Smooth muscle cell of trachea (primary cell): ENCODE measurements around the gene PLEKHM2. TPM values are rescaled to one million over a fixed set of nuclear protein-coding genes. Genes with fewer than 3 reads are reported as not detected.

ENCODE experiments used
- total RNA-seq: library from RNA; depleted of rRNA; stranded (reverse); fragments of >200 nt; gene quantifications from 2 replicates; pipeline ENCODE4 v1.2.1, GENCODE V29; 2014

Gene PLEKHM2, protein sequence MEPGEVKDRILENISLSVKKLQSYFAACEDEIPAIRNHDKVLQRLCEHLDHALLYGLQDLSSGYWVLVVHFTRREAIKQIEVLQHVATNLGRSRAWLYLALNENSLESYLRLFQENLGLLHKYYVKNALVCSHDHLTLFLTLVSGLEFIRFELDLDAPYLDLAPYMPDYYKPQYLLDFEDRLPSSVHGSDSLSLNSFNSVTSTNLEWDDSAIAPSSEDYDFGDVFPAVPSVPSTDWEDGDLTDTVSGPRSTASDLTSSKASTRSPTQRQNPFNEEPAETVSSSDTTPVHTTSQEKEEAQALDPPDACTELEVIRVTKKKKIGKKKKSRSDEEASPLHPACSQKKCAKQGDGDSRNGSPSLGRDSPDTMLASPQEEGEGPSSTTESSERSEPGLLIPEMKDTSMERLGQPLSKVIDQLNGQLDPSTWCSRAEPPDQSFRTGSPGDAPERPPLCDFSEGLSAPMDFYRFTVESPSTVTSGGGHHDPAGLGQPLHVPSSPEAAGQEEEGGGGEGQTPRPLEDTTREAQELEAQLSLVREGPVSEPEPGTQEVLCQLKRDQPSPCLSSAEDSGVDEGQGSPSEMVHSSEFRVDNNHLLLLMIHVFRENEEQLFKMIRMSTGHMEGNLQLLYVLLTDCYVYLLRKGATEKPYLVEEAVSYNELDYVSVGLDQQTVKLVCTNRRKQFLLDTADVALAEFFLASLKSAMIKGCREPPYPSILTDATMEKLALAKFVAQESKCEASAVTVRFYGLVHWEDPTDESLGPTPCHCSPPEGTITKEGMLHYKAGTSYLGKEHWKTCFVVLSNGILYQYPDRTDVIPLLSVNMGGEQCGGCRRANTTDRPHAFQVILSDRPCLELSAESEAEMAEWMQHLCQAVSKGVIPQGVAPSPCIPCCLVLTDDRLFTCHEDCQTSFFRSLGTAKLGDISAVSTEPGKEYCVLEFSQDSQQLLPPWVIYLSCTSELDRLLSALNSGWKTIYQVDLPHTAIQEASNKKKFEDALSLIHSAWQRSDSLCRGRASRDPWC
- total RNA-seq = 76.4 and 158 TPM in 2 replicates

DNA sequence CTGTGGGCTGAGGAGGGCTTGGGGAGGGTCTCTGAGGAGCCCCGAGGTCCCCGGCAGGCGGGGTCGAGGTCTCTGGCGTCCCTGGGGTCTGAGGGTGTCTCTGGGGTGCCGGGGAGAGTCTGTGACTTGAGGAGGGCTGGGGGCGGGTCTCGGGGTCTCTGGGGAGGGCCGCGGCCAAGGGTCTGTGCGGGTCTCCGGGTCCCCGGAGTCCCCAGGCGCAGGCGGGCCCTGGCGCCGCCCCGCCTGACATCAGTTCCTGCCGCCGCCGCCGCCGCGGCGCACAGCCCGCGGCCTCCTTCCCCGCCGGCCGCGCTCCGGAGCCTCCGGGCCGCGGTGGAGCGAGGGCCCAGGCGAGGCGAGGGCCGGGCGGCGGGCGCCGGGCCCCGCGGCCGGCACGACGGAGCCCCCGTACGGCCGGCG, at the start of gene PLEKHM2:
Gene PLEKHM2, plus strand, starts transcription at position 279 of the 420 bp plus-strand sequence. CDS start 239 bp downstream, outside the sequence.

DNA sequence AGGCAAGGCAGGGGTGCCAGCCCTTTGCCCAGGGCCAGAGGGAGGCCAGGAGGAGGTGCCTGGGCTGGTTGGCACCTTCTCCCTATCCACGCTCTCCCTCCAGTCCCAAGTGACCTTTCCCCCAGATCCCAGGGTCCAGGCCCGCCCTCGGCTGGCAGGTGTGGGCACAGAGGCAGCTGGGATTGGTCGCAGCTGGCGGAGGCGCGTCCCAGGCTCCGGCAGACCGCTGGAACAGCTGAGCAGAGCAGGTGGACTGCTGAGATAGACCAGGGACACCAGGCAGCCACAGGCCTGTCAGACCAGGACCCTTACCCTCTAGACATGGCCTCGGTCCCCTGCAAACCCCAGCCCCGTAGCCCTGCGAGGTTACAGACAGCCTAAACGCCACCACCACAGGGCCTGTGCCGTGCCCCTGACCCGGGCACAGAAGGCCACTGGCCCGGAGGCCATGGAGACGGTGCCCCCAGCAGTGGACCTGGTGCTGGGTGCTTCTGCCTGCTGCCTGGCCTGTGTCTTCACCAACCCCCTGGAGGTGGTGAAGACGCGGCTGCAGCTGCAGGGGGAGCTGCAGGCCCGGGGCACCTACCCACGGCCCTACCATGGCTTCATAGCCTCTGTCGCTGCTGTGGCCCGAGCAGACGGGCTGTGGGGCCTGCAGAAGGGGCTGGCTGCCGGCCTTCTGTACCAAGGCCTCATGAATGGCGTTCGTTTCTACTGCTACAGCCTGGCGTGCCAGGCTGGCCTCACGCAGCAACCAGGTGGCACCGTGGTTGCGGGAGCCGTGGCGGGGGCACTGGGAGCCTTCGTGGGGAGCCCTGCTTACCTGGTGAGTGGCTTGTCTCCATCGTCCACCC, 52.1 kb downstream of the PLEKHM2 start, which contains the start of gene SLC25A34:
Gene SLC25A34, plus strand, starts transcription at position 221 of the 854 bp plus-strand sequence. Its CDS starts 228 bp downstream, at position 449.

DNA sequence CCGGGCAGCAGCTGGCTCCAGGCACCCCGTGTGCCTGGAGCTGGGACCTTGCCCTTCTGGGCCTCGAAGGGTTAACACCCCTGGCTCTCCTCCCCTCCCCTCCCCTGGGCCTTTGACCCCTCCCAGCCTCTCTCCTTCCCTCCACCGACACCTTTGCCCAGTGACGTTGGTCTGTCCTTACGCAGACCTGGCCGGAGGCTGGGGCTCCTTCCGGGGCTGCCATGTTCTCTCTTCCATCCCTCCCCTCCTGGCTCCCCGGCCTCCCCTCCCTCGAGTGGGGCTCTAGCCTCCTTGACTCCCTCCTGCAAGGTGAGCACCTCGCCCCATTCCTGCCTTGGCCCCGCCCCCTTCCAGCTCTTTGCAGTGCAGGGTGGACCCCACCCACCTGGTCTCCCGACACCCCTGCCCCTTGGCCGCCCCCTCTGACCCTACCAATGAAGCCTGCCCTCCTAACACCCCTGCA, 58.2 kb downstream of the PLEKHM2 start, which contains the start of gene TMEM82:
Gene TMEM82, plus strand, starts transcription at position 161 of the 463 bp plus-strand sequence. Its CDS starts 61 bp downstream, at position 222.

DNA sequence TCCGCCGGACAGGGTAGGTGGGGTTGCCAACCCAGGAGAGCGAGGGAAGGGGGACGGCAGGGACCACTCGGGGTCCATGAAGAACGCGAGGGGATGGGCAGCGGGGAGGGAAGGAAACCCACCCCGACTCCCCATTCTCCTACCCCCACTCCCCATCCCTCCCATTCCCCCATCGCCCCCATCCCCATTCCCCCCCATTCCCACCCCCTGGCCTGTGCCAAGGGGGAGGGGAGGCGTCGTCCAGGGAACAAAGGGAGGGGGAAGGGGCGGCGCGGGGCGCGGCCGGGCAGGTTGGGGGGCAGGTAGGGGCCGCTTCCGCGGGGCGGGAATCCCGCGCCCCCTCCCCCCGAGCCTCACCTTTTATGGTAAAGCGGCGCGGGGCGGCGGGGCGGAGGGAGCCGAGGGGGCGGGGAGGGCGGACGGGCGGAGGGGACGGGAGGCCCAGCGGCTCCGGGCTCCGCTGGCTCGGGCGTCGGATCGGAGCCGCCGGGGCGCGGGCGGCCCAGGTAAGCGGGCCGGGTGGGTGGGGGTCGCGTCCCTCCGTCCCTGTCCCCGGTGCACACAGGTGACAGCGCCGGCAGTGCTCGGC, 74.3 kb downstream of the PLEKHM2 start, which contains the start of gene FBLIM1:
Gene FBLIM1, plus strand, starts transcription at position 453 of the 589 bp plus-strand sequence. CDS start 6,189 bp downstream, outside the sequence.

Other genes starting within 250 kb of the PLEKHM2 start
- gene CTRC, start 245.9 kb upstream of the PLEKHM2 start, total RNA-seq = not detected in 2 replicates
- gene CELA2A, start 227.6 kb upstream of the PLEKHM2 start, total RNA-seq = not detected in 2 replicates
- gene CELA2B, start 208.2 kb upstream of the PLEKHM2 start, total RNA-seq = not detected in 2 replicates
- gene CASP9, start 160.1 kb upstream of the PLEKHM2 start, total RNA-seq = 6.5 and 7.4 TPM in 2 replicates
- 12.9 and 19.7 TPM in 2 replicates for gene DNAJC16, start 157.5 kb upstream of the PLEKHM2 start, total RNA-seq
- 0.99 and 1.6 TPM in 2 replicates for gene AGMAT, start 99.3 kb upstream of the PLEKHM2 start, total RNA-seq
- gene DDI2, start 66.9 kb upstream of the PLEKHM2 start, total RNA-seq = 14.5 and 19.0 TPM in 2 replicates
- 0.58 and 2.6 TPM in 2 replicates for gene SLC25A34, start 51.9 kb downstream of the PLEKHM2 start, total RNA-seq
- gene TMEM82, start 58.2 kb downstream of the PLEKHM2 start, total RNA-seq = not detected in 2 replicates
- 34.9 and 53.4 TPM in 2 replicates for gene FBLIM1, start 74.5 kb downstream of the PLEKHM2 start, total RNA-seq
- 1.2 and 2.0 TPM in 2 replicates for gene UQCRHL, start 123.3 kb downstream of the PLEKHM2 start, total RNA-seq
- 13.4 and 19.9 TPM in 2 replicates for gene SPEN, start 163.4 kb downstream of the PLEKHM2 start, total RNA-seq